H1 (cell line): ENCODE measurements around the gene SLFN14. TPM values are rescaled to one million over a fixed set of nuclear protein-coding genes. Genes with fewer than 3 reads are reported as not detected.
A peak's percentile ranks its signal among the peaks of the same experiment; 100 is the strongest.

ENCODE experiments used
- CTCF ChIA-PET: fragments of 300-600 bp; sonication (Branson Sonifier 250); formaldehyde crosslinking; loops from one replicate; lab custom pipeline; 2021; ENCODE audit not compliant: partially characterized antibody; lab: Charles Lee
- POLR2A ChIA-PET: fragments of 300-600 bp; sonication (Branson Sonifier 250); formaldehyde crosslinking; loops from one replicate; lab custom pipeline; 2021; ENCODE audit warnings: inconsistent platforms; ENCODE audit not compliant: partially characterized antibody; lab: Charles Lee
- DNase-seq, 2 experiments: peaks; one replicate each; pipeline versions ENCODE4 v3.0.0 to v3.0.0-alpha.2; 2010 to 2022; ENCODE audit warnings: low spot score in 2 of 2, low read depth in 1 of 2, mixed read lengths in 1 of 2
- FAIRE-seq: peaks from 2 replicates; lab custom pipeline; 2011; peaks lifted over from hg19 to GRCh38; lab: Jason Lieb, UNC
- H2AFZ ChIP-seq: 2 replicates; pipeline ENCODE4 v1.8.1; 2012; ENCODE audit warnings: low read length, inconsistent platforms
- H2AK5ac ChIP-seq: 2 replicates; pipeline ENCODE4 v1.6.1; 2013; ENCODE audit warnings: low read depth, low read length
- H2BK120ac ChIP-seq: replicated peaks from 2 replicates; pipeline ENCODE3; 2013; ENCODE audit warnings: low read depth, low read length, inconsistent platforms
- H2BK12ac ChIP-seq: 2 replicates; pipeline ENCODE4 v1.6.1; 2013; ENCODE audit warnings: low read depth, low read length
- H2BK15ac ChIP-seq: 2 replicates; pipeline ENCODE4 v1.6.1; 2013; ENCODE audit warnings: low read length
- H2BK20ac ChIP-seq: 2 replicates; pipeline ENCODE4 v1.6.1; 2013; ENCODE audit warnings: low read length
- H2BK5ac ChIP-seq: 2 replicates; pipeline ENCODE4 v1.6.1; 2013; ENCODE audit warnings: low read depth, low read length
- H3K14ac ChIP-seq: 2 replicates; pipeline ENCODE4 v1.6.1; 2013; ENCODE audit warnings: inconsistent platforms; ENCODE audit not compliant: insufficient read length
- H3K18ac ChIP-seq: 2 replicates; pipeline ENCODE4 v1.6.1; 2013; ENCODE audit warnings: low read length; ENCODE audit errors: extremely low read depth
- H3K23ac ChIP-seq: 2 replicates; pipeline ENCODE4 v1.6.1; 2013; ENCODE audit warnings: inconsistent platforms; ENCODE audit not compliant: insufficient read length
- H3K23me2 ChIP-seq: 2 replicates; pipeline ENCODE4 v1.6.1; 2013; ENCODE audit warnings: low read depth, low read length
- H3K27ac ChIP-seq: 2 replicates; pipeline ENCODE4 v1.6.1; 2011; ENCODE audit warnings: low read depth, low read length, inconsistent platforms
- H3K27me3 ChIP-seq, 4 experiments: replicated peaks in 1 of 4; 1 replicate in 1 of 4; 2 replicates in 3 of 4; pipeline versions ENCODE4 v1.6.1 to v1.8.1; 2011 to 2013; ENCODE audit warnings: low read length in 3 of 4, mild to moderate bottlenecking in 3 of 4, inconsistent platforms in 2 of 4, mixed read lengths in 2 of 4, moderate library complexity in 1 of 4; ENCODE audit not compliant: control insufficient read depth in 3 of 4, insufficient read depth in 3 of 4; ENCODE audit errors: extremely low read depth in 1 of 4
- H3K36me3 ChIP-seq, 4 experiments: 2 replicates each; pipeline versions ENCODE4 v1.6.1 to v1.8.1; 2011 to 2013; ENCODE audit warnings: mild to moderate bottlenecking in 4 of 4, low read length in 3 of 4, moderate library complexity in 2 of 4, control low read depth in 1 of 4, inconsistent platforms in 1 of 4; ENCODE audit not compliant: insufficient read depth in 4 of 4, control insufficient read depth in 2 of 4
- H3K4ac ChIP-seq: replicated peaks from 2 replicates; pipeline ENCODE3; 2013; ENCODE audit warnings: low read length, low read depth, mixed read lengths, inconsistent platforms; ENCODE audit not compliant: insufficient read length
- H3K4me1 ChIP-seq, 4 experiments: replicated peaks in 1 of 4; 1 replicate in 1 of 4; 2 replicates in 3 of 4; pipeline versions ENCODE4 v1.6.1 to v1.8.1; 2011 to 2013; ENCODE audit warnings: low read length in 3 of 4, inconsistent platforms in 2 of 4, mixed read lengths in 1 of 4; ENCODE audit not compliant: insufficient read depth in 4 of 4, control insufficient read depth in 3 of 4
- H3K4me2 ChIP-seq, 2 experiments: 2 replicates each; pipeline versions ENCODE4 v1.6.1 to v1.8.1; 2011 to 2013; ENCODE audit warnings: low read depth in 2 of 2, low read length in 2 of 2, control low read depth in 1 of 2, inconsistent platforms in 1 of 2, mild to moderate bottlenecking in 1 of 2; ENCODE audit not compliant: insufficient read depth in 1 of 2
- H3K4me3 ChIP-seq, 4 experiments: fragments of 200-600, 300-600 bp in 1 of 4; sonication (generic), shearing (Covaris generic), sonication (Bioruptor Twin) in 1 of 4; 2 replicates each; pipeline versions ENCODE4 v1.5.1 to v1.8.1; 2011 to 2016; ENCODE audit warnings: low read length in 4 of 4, low read depth in 3 of 4, control low read depth in 2 of 4, inconsistent platforms in 2 of 4, mild to moderate bottlenecking in 2 of 4, mixed read lengths in 1 of 4, moderate library complexity in 1 of 4; ENCODE audit not compliant: insufficient read depth in 2 of 4; ENCODE audit errors: extremely low read depth in 1 of 4
- H3K56ac ChIP-seq: replicated peaks from 2 replicates; pipeline ENCODE3; 2013; ENCODE audit warnings: low read depth, mild to moderate bottlenecking, mixed read lengths, low read length, inconsistent platforms; ENCODE audit not compliant: insufficient read length
- H3K79me1 ChIP-seq: 2 replicates; pipeline ENCODE4 v1.6.1; 2013; ENCODE audit warnings: low read depth, low read length, control low read depth
- H3K79me2 ChIP-seq, 2 experiments: 2 replicates each; pipeline versions ENCODE4 v1.6.1 to v1.8.1; 2012 to 2013; ENCODE audit warnings: low read length in 2 of 2, mild to moderate bottlenecking in 2 of 2, inconsistent platforms in 1 of 2; ENCODE audit not compliant: insufficient read depth in 2 of 2, control insufficient read depth in 1 of 2
- H3K9ac ChIP-seq, 4 experiments: replicated peaks in 1 of 4; 1 replicate in 1 of 4; 2 replicates in 3 of 4; pipeline versions ENCODE4 v1.6.1 to v1.8.1; 2011 to 2013; ENCODE audit warnings: low read depth in 3 of 4, low read length in 3 of 4, control low read depth in 2 of 4, mild to moderate bottlenecking in 2 of 4, moderate library complexity in 2 of 4, inconsistent platforms in 1 of 4; ENCODE audit errors: extremely low read depth in 1 of 4
- H3K9me3 ChIP-seq, 2 experiments: 2 replicates each; pipeline versions ENCODE4 v1.6.1 to v1.8.1; 2012 to 2013; ENCODE audit warnings: mild to moderate bottlenecking in 2 of 2, moderate library complexity in 2 of 2, control low read depth in 1 of 2, inconsistent platforms in 1 of 2, low read depth in 1 of 2, low read length in 1 of 2, mixed read lengths in 1 of 2; ENCODE audit not compliant: insufficient read depth in 2 of 2
- H4K20me1 ChIP-seq, 2 experiments: replicated peaks in 1 of 2; 2 replicates each; pipeline versions ENCODE3 to v1.8.1; 2011 to 2013; ENCODE audit warnings: inconsistent platforms in 2 of 2, low read length in 2 of 2, mild to moderate bottlenecking in 1 of 2; ENCODE audit not compliant: insufficient read depth in 2 of 2, control insufficient read depth in 1 of 2
- H4K5ac ChIP-seq: 2 replicates; pipeline ENCODE4 v1.6.1; 2013; ENCODE audit warnings: low read length, low read depth, mixed read lengths, inconsistent platforms; ENCODE audit not compliant: insufficient read length
- H4K8ac ChIP-seq: 2 replicates; pipeline ENCODE4 v1.8.0; 2013; ENCODE audit warnings: mild to moderate bottlenecking, moderate library complexity, low read length, inconsistent platforms; ENCODE audit not compliant: insufficient read depth; ENCODE audit errors: extremely low read depth
- H4K91ac ChIP-seq: replicated peaks from 2 replicates; pipeline ENCODE3; 2013; ENCODE audit warnings: low read length, mixed read lengths, inconsistent platforms; ENCODE audit not compliant: insufficient read length
- BACH1 ChIP-seq: IDR thresholded peaks from 2 replicates; pipeline ENCODE4 v1.6.1; 2012; ENCODE audit warnings: low read length, improper control_type of control experiment
- BRCA1 ChIP-seq: IDR thresholded peaks from 2 replicates; pipeline ENCODE4 v1.6.1; 2012; ENCODE audit warnings: low read depth, low read length, improper control_type of control experiment
- CBX5 ChIP-seq: fragments of 300-800, 300-1000 bp; sonication (generic); IDR thresholded peaks from 2 replicates; pipeline ENCODE4 v1.7.1; 2016; ENCODE audit warnings: antibody characterized with exemption, low read length, low read depth
- HDAC2 ChIP-seq, 2 experiments: fragments of 300-600 bp in 1 of 2; sonication (generic) in 1 of 2; IDR thresholded peaks; 2 replicates each; pipeline ENCODE4 v1.6.1; 2011 to 2012; ENCODE audit warnings: low read depth in 2 of 2, low read length in 2 of 2, mild to moderate bottlenecking in 2 of 2, moderate library complexity in 2 of 2, borderline replicate concordance in 1 of 2, inconsistent platforms in 1 of 2
- NRF1 ChIP-seq: IDR thresholded peaks from 2 replicates; pipeline ENCODE4 v1.6.1; 2011; ENCODE audit warnings: mild to moderate bottlenecking, low read depth, low read length, improper control_type of control experiment
- WGBS, 2 experiments: shearing (Covaris generic) in 1 of 2; methylation state at CpG; one replicate each; pipeline versions ENCODE4 v1.1.6 to v1.1.7; 2013 to 2015; ENCODE audit warnings: low lambda C conversion rate in 2 of 2, mixed read lengths in 2 of 2, inconsistent platforms in 1 of 2, low coverage in 1 of 2, missing lambda C conversion rate in 1 of 2; ENCODE audit not compliant: insufficient replicate concordance in 2 of 2, insufficient coverage in 1 of 2, insufficient read length in 1 of 2; ENCODE audit errors: extremely low coverage in 1 of 2, missing lambda C conversion rate in 1 of 2; 5-methylcytosine and 5-hydroxymethylcytosine counted together
- polyA plus RNA-seq, 7 experiments: library from polyadenylated mRNA; depleted of rRNA in 3 of 7; stranded (reverse) in 5 of 7; unstranded in 2 of 7; fragments of >200 nt in 5 of 7; fragments of 200-250 nt in 2 of 7; gene quantifications; 1 replicate in 5 of 7; 2 replicates in 1 of 7; 4 replicates in 1 of 7; pipeline versions ENCODE4 v1.2.1 to v1.2.3, GENCODE V29; 2011 to 2013; ENCODE audit warnings: missing spikeins in 2 of 7, mixed read lengths in 2 of 7
- total RNA-seq: library from RNA; stranded (reverse); fragmentation: NEBNext Ultra II Directional; extraction: Animal tissue kit (Norgen Biotek cat#: 25700); gene quantifications from 2 replicates; pipeline ENCODE4 v1.2.1, GENCODE V29; 2021

The SLFN14 gene
- total and polyA plus RNA-seq, 2 of the 8 experiments (the other 6 are each of a cell fraction or from before 2014, with no cell fraction given), result 0.03 TPM; not detected in 1

- ChIA-PET POLR2A (no interaction called here), CTCF (interaction anchor here (1.2 to 4.3 kb wide), 2 partner anchors 10 to 235 kb away, joined by 3 to 25 read pairs; partner anchors contain the start of gene SLFN12L)
- Histone ChIP-seq H3K14ac (no peak overlapping the region), H4K20me1 (no peaks in the 10 kb centered on the region), H2BK20ac (no peak overlapping the region), H4K91ac (no peak overlapping the region), H3K36me3 (no peaks in the 10 kb centered on the region), H2AK5ac (no peak overlapping the region), H3K4me3 (no peak overlapping the region), H3K56ac (no peak overlapping the region), H2BK120ac (no peak overlapping the region), H3K27me3 (no peaks in the 10 kb centered on the region; a peak in 2 of 7 replicates), H2AFZ (peak overlapping the region; percentile 70; the same call in 1 of the 2 replicates), H3K9me3 (no peaks in the 10 kb centered on the region), H3K27ac (no peak overlapping the region), H3K4ac (no peak overlapping the region), H2BK12ac (no peak overlapping the region), H3K4me2 (no peak overlapping the region), H2BK5ac (no peak overlapping the region), H3K9ac (no peak overlapping the region), H3K79me1 (no peaks in the 10 kb centered on the region), H3K23ac (no peak overlapping the region), H3K4me1 (no peaks in the 10 kb centered on the region), H3K18ac (no peak overlapping the region), H3K23me2 (no peaks in the 10 kb centered on the region), H2BK15ac (no peak overlapping the region), H3K79me2 (no peaks in the 10 kb centered on the region), H4K8ac (no peak overlapping the region), H4K5ac (no peak overlapping the region)
- FAIRE-seq, result no peak
- no peak for TF ChIP-seq BRCA1
- no peak for TF ChIP-seq BACH1
- no peak for TF ChIP-seq NRF1
- no peak for TF ChIP-seq CBX5
- no peak for TF ChIP-seq HDAC2 (IDR thresholded peaks at IDR 0.05; ENCODE audit: borderline replicate concordance in 1 of 2, low read depth in 2 of 2, low read length in 2 of 2)
- 74% methylated on average over 8 of the region's 8 CpGs; no CpG with 5 or more reads in 1 of the 2 experiments for WGBS, 2 experiments
- DNase-seq, result no peak
These were observed 12.3 kb downstream of the SLFN14 start for GRCh38 chr17:35548208-35548810.
